ENCODE data around the gene FCHO2. TPM values are rescaled to one million over a fixed set of nuclear protein-coding genes. Genes with fewer than 3 reads are reported as not detected.

FCHO2 gene
- total RNA-seq, 1 donor from 2014 or later = 30.2 TPM

- TF ChIP-seq CTCF (IDR thresholded peaks at IDR 0.05; ENCODE audit: unreplicated experiment) = no peak
- Mint-ChIP-seq H3K36me3 (ENCODE audit: insufficient read depth) (no peaks in the 10 kb centered on the region), H3K9me3 (ENCODE audit: low read depth) (no peaks in the 10 kb centered on the region), H3K27ac (no peak overlapping the region), H3K4me1 (ENCODE audit: low read depth) (peaks cover 32% of the 10 kb centered on the region), H3K4me3 (ENCODE audit: low read depth) (no peak overlapping the region), H3K27me3 (peaks cover 51% of the 10 kb centered on the region)
- DNase-seq (ENCODE audit: low spot score, unreplicated experiment) = no peak
Measured at GRCh38 chr5:73118391-73118973, 162.6 kb downstream of the FCHO2 start.

GRCh38 chr5:73119451-73120157, 163.8 kb downstream of the FCHO2 start:
- TF ChIP-seq CTCF (IDR thresholded peaks at IDR 0.05; ENCODE audit: unreplicated experiment) = no peak
- peak overlapping the region; percentile 26 for H3K27ac Mint-ChIP-seq
- no peaks in the 10 kb centered on the region for H3K9me3 Mint-ChIP-seq (ENCODE audit: low read depth)
- H3K4me3 Mint-ChIP-seq (ENCODE audit: low read depth) = peak overlapping the region; percentile 65
- no peaks in the 10 kb centered on the region for H3K36me3 Mint-ChIP-seq (ENCODE audit: insufficient read depth)
- no peak for DNase-seq (ENCODE audit: low spot score, unreplicated experiment)
- H3K27me3 Mint-ChIP-seq = peaks cover 62% of the 10 kb centered on the region
- H3K4me1 Mint-ChIP-seq (ENCODE audit: low read depth) = peaks cover 24% of the 10 kb centered on the region

GRCh38 chr5:73120222-73121118, 164.6 kb downstream of the FCHO2 start, which contains the start of gene TMEM171:
TMEM171 (plus strand) TSS chr5:73120575; CDS start chr5:73123374, 2,799 bp downstream.
- DNase-seq (ENCODE audit: low spot score, unreplicated experiment) = peak; percentile 61
- Mint-ChIP-seq H3K4me3 (ENCODE audit: low read depth) (peak within 1 kb of the TSS; percentile 77), H3K4me1 (ENCODE audit: low read depth) (peaks cover 16% of the 10 kb centered on the region), H3K9me3 (ENCODE audit: low read depth) (no peaks in the 10 kb centered on the region), H3K27me3 (peaks cover 64% of the 10 kb centered on the region), H3K36me3 (ENCODE audit: insufficient read depth) (no peaks in the 10 kb centered on the region), H3K27ac (peak within 1 kb of the TSS; percentile 88)
- no peak for TF ChIP-seq CTCF (IDR thresholded peaks at IDR 0.05; ENCODE audit: unreplicated experiment)

- Mint-ChIP-seq H3K4me1 (ENCODE audit: low read depth) (peaks cover 12% of the 10 kb centered on the region), H3K4me3 (ENCODE audit: low read depth) (peak overlapping the region; percentile 77), H3K9me3 (ENCODE audit: low read depth) (no peaks in the 10 kb centered on the region), H3K27ac (peak overlapping the region; percentile 88), H3K27me3 (peaks cover 68% of the 10 kb centered on the region), H3K36me3 (ENCODE audit: insufficient read depth) (no peaks in the 10 kb centered on the region)
- no peak for DNase-seq (ENCODE audit: low spot score, unreplicated experiment)
- no peak for TF ChIP-seq CTCF (IDR thresholded peaks at IDR 0.05; ENCODE audit: unreplicated experiment)
Measured at GRCh38 chr5:73121119-73121463, 165.2 kb downstream of the FCHO2 start.
